ENCODE results near the gene AHCYL2.

DNA sequence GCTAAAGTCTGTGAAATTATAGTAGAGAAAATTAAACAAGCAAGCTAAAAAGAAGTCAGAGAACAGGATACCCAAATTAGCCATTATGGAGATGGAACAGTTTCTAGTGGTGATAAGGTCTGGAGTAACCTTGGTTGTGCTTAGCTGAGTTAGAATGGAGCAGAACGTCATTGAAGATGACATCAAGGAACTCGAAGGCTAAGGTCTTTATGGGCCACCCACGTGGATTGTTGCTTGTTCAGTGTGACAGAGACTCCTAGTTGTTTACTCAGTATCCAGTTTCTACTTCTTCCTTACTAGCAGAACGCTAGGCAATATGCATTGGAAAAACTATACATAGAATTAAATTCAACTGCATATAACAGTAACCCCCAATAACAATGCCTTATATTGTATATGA, 39.7 kb downstream of the AHCYL2 start:
- no peak for TF ChIP-seq POLR2A (IDR thresholded peaks at IDR 0.05)
- TF ChIP-seq, protein P1, sequence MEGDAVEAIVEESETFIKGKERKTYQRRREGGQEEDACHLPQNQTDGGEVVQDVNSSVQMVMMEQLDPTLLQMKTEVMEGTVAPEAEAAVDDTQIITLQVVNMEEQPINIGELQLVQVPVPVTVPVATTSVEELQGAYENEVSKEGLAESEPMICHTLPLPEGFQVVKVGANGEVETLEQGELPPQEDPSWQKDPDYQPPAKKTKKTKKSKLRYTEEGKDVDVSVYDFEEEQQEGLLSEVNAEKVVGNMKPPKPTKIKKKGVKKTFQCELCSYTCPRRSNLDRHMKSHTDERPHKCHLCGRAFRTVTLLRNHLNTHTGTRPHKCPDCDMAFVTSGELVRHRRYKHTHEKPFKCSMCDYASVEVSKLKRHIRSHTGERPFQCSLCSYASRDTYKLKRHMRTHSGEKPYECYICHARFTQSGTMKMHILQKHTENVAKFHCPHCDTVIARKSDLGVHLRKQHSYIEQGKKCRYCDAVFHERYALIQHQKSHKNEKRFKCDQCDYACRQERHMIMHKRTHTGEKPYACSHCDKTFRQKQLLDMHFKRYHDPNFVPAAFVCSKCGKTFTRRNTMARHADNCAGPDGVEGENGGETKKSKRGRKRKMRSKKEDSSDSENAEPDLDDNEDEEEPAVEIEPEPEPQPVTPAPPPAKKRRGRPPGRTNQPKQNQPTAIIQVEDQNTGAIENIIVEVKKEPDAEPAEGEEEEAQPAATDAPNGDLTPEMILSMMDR (IDR thresholded peaks at IDR 0.05 in 4 of 5, conservative IDR thresholded peaks at IDR 0.05 in 1 of 5) = no peak

Data from gastrocnemius medialis (tissue), 4 donors.